HUES48 (cell line): ENCODE results near the gene SLC35D3.
"Not testable (repeated sequence)": the region's sequence is repeated elsewhere in the genome, so short reads cannot be mapped to it uniquely, and the experiment has no call there.

ENCODE experiments used
- H3K27ac ChIP-seq: one replicate; pipeline ENCODE4 v1.7.0; 2013; ENCODE audit warnings: low read depth, low read length, inconsistent platforms
- H3K27me3 ChIP-seq: 2 replicates; pipeline ENCODE4 v1.6.1; 2013; ENCODE audit warnings: mild to moderate bottlenecking, low read length; ENCODE audit not compliant: control insufficient read depth, insufficient read depth
- H3K36me3 ChIP-seq: 2 replicates; pipeline ENCODE4 v1.6.1; 2013; ENCODE audit warnings: low read length; ENCODE audit not compliant: control insufficient read depth, insufficient read depth
- H3K4me1 ChIP-seq: 2 replicates; pipeline ENCODE4 v1.6.1; 2013; ENCODE audit warnings: mild to moderate bottlenecking, low read length; ENCODE audit not compliant: control insufficient read depth, insufficient read depth
- H3K4me3 ChIP-seq: 2 replicates; pipeline ENCODE4 v1.5.1; 2013; ENCODE audit warnings: mild to moderate bottlenecking, low read depth, low read length
- H3K9ac ChIP-seq: 2 replicates; pipeline ENCODE4 v1.6.1; 2013; ENCODE audit warnings: mild to moderate bottlenecking, low read depth, low read length, moderate library complexity
- H3K9me3 ChIP-seq: 2 replicates; pipeline ENCODE4 v1.6.1; 2013; ENCODE audit warnings: low read length; ENCODE audit not compliant: control insufficient read depth, insufficient read depth

The SLC35D3 gene

DNA sequence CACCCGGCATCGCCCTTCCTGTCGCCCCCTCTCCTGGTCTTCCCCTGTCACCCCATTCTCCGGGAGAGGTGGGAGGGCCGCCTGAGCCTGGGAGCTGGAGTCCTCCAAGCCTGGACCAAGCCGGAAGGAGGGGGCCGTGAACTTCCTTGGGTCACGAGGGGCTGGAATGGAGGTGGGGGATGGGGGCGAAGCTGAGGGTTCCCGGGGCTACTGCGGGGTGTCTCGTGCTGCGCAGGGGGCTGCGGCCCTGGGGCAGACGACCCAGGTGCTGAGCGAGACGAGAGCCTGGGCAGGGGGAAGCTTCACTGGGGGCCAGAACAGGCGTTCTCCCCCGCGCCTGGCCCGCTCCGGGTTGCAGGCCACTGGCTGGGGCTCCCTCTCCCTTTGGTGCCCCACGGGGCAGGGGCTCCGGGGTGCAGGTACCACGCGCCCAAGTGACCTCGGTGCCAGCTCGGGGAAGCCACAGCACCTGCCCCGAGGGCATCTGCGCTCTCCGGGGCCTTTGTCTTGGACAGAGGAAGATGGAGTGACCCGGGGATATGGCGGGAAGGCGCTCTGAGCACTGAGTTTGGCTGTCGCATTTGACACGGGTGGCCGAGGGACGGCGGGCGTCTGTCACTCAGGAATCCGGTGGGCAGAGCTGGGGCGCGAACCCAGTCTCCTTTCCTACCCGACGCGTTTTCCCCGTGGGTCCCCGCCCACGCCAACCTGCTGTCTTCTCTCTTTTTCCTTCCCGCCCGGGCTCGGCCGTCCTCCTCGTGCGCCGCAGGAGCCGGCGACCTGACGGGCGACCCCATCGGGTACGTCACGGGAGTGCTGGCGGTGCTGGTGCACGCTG is 1.2 kb downstream of the SLC35D3 start:
- Histone ChIP-seq H3K27ac (no peak overlapping the region), H3K36me3 (no peaks in the 10 kb centered on the region), H3K9me3 (no peaks in the 10 kb centered on the region), H3K4me1 (peaks cover 4% of the 10 kb centered on the region; the same call in 1 of the 2 replicates), H3K4me3 (no peak overlapping the region), H3K9ac (no peak overlapping the region), H3K27me3 (peaks cover 66% of the 10 kb centered on the region)

DNA sequence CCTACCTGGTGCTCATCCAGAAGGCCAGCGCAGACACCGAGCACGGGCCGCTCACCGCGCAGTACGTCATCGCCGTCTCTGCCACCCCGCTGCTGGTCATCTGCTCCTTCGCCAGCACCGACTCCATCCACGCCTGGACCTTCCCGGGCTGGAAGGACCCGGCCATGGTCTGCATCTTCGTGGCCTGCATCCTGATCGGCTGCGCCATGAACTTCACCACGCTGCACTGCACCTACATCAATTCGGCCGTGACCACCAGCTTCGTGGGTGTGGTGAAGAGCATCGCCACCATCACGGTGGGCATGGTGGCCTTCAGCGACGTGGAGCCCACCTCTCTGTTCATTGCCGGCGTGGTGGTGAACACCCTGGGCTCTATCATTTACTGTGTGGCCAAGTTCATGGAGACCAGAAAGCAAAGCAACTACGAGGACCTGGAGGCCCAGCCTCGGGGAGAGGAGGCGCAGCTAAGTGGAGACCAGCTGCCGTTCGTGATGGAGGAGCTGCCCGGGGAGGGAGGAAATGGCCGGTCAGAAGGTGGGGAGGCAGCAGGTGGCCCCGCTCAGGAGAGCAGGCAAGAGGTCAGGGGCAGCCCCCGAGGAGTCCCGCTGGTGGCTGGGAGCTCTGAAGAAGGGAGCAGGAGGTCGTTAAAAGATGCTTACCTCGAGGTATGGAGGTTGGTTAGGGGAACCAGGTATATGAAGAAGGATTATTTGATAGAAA is 2.0 kb downstream of the SLC35D3 start:
- Histone ChIP-seq H3K27ac (no peak overlapping the region), H3K4me1 (peaks cover 4% of the 10 kb centered on the region; the same call in 1 of the 2 replicates), H3K9ac (no peak overlapping the region), H3K27me3 (peaks cover 61% of the 10 kb centered on the region), H3K9me3 (no peaks in the 10 kb centered on the region), H3K36me3 (no peaks in the 10 kb centered on the region), H3K4me3 (no peak overlapping the region)

DNA sequence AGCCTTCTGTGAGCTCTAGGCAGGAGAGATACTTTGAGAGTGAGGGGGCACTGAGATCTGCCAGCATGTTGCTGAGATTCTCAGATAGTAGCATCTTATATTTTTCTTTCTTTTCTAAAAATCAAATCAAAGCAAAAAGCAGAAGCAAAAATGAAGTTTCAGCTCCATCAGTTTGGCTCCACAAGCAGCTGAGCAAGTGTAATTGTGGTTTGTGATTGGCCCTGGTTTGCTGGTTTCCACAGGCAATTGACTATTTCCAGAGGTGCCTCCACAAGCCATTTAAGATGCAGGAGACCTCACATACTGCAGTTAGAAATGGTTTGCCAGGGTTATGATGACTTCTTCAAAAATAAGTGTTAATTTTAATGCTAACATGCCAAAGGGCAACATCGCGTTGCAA is 4.3 kb downstream of the SLC35D3 start:
- H3K27me3 ChIP-seq, result peaks cover 46% of the 10 kb centered on the region
- H3K4me3 ChIP-seq, result no peak overlapping the region
- no peak overlapping the region for H3K9ac ChIP-seq
- no peak overlapping the region for H3K27ac ChIP-seq
- no peaks in the 10 kb centered on the region for H3K4me1 ChIP-seq
- H3K9me3 ChIP-seq, result no peaks in the 10 kb centered on the region
- no peaks in the 10 kb centered on the region for H3K36me3 ChIP-seq

DNA sequence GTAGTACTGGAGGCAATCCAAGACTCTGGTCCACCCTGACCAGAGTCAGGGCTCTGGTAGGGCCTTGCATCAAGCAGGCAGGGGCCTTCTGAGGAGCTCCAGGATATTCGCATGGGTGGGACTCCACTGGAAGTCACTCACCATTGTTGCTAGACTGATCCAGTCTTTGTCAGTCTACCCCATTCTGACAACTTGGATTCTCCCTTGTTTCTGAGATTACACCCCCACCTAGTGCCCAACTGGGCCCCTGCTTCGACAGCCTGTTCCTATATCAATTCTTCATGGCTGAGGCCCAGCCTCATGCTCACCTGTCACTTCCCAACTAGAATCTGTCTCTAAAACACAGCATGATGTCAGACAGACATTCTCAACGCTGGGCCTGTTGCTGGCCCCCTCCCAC is 5.2 kb downstream of the SLC35D3 start:
- Histone ChIP-seq H3K4me1 (peaks cover 3% of the 10 kb centered on the region), H3K9ac (no peak overlapping the region), H3K36me3 (no peaks in the 10 kb centered on the region), H3K27me3 (peaks cover 40% of the 10 kb centered on the region), H3K9me3 (no peaks in the 10 kb centered on the region), H3K4me3 (no peak overlapping the region), H3K27ac (no peak overlapping the region)

DNA sequence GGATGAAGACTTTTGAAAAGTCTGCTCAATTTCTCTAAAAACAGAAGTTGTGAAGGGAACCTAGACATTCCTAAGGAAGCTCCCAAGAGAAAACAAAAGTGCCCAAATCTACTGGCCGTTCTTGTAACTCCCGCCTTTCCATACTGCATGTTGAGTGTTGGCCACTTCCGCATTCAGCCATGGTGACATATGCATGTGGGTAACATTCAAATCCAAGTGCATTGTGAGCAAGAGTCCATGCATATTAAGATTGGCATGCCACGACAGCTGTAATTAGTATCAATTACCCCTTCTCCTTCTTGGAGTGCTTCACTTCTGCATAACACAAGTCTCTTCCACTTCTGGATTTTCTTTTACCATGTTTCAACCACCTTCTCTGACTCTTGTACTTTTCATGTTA is 8.4 kb downstream of the SLC35D3 start:
- no peaks in the 10 kb centered on the region for H3K9me3 ChIP-seq
- H3K36me3 ChIP-seq, result no peaks in the 10 kb centered on the region
- peaks cover 6% of the 10 kb centered on the region for H3K4me1 ChIP-seq
- H3K4me3 ChIP-seq, result no peak overlapping the region
- H3K9ac ChIP-seq, result no peak overlapping the region
- no peak overlapping the region for H3K27ac ChIP-seq
- peaks cover 11% of the 10 kb centered on the region for H3K27me3 ChIP-seq

DNA sequence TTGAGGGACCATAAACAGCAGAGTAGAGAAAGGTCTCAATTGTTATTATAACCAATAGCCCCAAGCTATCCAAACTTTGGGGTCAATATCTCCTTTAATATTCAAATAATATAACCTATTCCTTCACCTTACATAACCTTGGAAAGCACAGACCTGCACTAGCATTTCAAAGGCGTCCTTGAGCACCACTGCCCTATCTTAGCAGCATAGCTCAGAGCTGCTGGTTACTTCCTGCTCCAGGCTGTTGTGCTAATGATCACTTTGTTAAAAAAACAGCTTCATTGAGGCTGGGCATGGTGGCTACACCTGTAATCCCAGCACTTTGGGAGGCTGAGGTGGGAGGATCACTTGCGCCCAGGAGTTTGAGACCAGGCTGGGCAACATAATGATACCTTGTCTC is 10.5 kb downstream of the SLC35D3 start:
- H3K36me3 ChIP-seq, result no peaks in the 10 kb centered on the region
- H3K4me1 ChIP-seq, result peaks cover 6% of the 10 kb centered on the region
- peaks cover 11% of the 10 kb centered on the region for H3K27me3 ChIP-seq
- H3K9me3 ChIP-seq, result no peaks in the 10 kb centered on the region
- no peak overlapping the region for H3K4me3 ChIP-seq
- no peak overlapping the region for H3K27ac ChIP-seq
- no peak overlapping the region for H3K9ac ChIP-seq

DNA sequence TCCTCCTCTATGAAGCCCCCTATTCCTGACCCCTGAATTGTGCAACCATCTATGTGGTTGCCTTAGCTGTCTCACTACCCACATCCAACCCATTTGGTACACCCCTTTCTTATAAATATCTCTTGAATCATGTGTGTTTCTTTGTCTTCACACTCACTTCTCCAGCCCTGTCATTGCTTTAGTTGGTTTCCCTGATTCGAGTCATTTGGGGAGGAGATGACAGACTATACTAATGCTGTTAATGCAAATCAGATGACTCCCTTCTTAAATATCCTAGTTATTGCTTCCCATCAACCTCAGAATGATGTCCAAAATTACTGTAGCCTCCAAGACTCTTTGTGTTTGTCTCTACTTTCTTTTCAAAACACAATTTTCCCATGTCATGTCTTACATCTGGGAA is 23.0 kb downstream of the SLC35D3 start:
- Histone ChIP-seq H3K27ac (no peak overlapping the region), H3K9ac (no peak overlapping the region), H3K4me3 (no peak overlapping the region), H3K9me3 (no peaks in the 10 kb centered on the region), H3K27me3 (no peaks in the 10 kb centered on the region), H3K4me1 (peaks cover 16% of the 10 kb centered on the region), H3K36me3 (no peaks in the 10 kb centered on the region)

DNA sequence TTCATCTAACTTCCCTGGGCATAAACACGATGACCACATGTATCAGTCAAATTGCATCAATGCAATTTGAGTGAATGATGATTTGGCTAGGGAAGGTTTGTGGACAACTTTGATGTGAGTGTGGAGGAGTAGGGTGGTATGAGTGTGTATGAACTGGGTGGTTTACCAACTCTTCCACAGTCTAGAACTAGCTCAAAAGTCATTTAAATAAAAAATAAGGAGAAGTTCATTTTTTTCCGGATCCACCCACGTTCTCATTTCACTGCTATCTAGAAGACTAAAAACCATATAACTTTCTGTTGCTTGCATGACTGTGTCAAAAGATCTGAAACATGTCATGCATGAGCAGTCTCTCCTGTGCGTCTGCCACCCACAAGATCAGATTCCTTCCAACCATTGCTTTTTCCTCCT is 23.6 kb downstream of the SLC35D3 start:
- no peak overlapping the region for H3K9ac ChIP-seq
- H3K36me3 ChIP-seq, result no peaks in the 10 kb centered on the region
- H3K27ac ChIP-seq, result no peak overlapping the region
- H3K4me1 ChIP-seq, result peaks cover 16% of the 10 kb centered on the region
- no peak overlapping the region for H3K4me3 ChIP-seq
- H3K9me3 ChIP-seq, result no peaks in the 10 kb centered on the region
- no peaks in the 10 kb centered on the region for H3K27me3 ChIP-seq

DNA sequence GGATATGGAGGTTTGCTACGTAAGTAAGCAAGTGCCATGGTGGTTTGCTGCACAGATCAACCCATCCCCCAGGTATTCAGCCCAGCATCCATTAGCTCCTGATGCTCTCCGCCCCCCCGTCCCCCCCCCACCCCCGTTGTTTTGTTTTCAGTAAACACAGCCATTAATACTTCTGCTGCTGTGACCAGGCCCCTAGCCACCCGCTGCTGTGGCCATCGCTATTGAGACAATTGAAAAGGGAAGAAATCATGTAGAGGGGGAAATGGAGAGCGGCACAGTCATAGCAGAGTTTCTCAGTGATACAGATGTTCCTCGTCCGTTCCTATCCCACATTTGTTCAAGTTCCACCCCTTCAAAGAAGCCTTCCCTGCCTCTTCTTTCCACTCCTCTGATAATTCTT is 24.9 kb downstream of the SLC35D3 start:
- H3K27me3 ChIP-seq, result no peaks in the 10 kb centered on the region
- no peak overlapping the region for H3K9ac ChIP-seq
- H3K4me3 ChIP-seq, result no peak overlapping the region
- H3K4me1 ChIP-seq, result peaks cover 16% of the 10 kb centered on the region
- H3K9me3 ChIP-seq, result no peaks in the 10 kb centered on the region
- H3K27ac ChIP-seq, result peak overlapping the region; percentile 29
- no peaks in the 10 kb centered on the region for H3K36me3 ChIP-seq

DNA sequence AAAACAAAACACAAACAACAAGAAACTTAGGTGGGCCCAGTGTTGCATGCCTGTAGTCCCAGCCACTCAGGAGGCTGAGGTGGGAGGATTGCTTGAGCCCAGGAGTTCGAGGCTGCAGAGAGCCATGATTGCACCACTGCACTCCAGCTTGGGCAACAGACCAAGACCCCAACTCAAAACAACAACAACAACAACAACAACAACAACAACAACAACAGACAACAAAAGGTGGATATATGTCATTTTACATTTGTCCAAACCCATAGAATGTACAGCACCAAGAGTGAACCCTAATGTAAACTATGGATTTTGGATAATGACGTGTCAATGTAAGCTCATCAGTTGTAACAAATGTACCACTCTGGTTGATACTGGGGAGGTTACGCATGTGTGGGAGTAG is 27.9 kb downstream of the SLC35D3 start:
- not testable (repeated sequence) for H3K9ac ChIP-seq, H3K36me3 ChIP-seq, H3K27me3 ChIP-seq, H3K4me3 ChIP-seq, H3K9me3 ChIP-seq, H3K27ac ChIP-seq
- H3K4me1 ChIP-seq, result peaks cover 15% of the 10 kb centered on the region

DNA sequence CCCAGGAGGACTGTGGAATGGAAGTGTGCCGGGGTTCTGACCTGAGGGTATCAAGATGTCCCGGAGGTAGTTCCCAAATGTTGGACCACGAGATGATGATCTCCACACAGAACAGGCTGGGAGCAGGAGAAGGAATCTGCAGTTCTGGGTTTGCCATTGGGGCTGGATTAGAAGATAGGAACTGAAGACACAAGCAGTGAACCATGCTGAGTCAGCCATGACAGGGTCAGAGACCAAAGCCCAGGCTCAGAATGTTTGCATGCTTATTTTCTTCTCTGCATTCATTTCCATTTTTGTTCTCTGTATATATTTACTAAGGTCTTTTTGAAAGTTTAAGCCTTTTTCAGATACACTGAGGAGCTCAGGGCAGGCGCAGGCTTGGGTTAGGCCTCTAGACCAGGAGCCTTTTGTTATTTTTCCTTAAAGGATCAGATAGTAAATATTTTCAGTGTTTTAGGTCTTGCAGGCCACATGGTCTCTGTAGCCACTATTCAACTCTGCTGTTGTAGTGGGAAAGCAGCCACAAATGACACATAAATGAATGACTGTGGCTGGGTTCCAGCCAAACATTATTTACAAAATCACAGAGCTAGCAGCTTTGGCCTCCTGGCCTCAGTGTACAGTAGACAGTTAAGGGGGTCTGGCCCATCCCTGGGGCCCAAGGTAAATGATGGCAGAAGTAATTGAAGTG is 28.5 kb downstream of the SLC35D3 start:
- Histone ChIP-seq H3K9me3 (no peaks in the 10 kb centered on the region), H3K4me1 (peaks cover 21% of the 10 kb centered on the region), H3K27ac (no peak overlapping the region), H3K4me3 (no peak overlapping the region), H3K9ac (no peak overlapping the region), H3K27me3 (no peaks in the 10 kb centered on the region), H3K36me3 (no peaks in the 10 kb centered on the region)
